ENCODE data around the gene FGF7. TPM values are rescaled to one million over a fixed set of nuclear protein-coding genes. Genes with fewer than 3 reads are reported as not detected.

FGF7 gene
- total RNA-seq, 1 experiment from 2014 or later, result not detected

DNA sequence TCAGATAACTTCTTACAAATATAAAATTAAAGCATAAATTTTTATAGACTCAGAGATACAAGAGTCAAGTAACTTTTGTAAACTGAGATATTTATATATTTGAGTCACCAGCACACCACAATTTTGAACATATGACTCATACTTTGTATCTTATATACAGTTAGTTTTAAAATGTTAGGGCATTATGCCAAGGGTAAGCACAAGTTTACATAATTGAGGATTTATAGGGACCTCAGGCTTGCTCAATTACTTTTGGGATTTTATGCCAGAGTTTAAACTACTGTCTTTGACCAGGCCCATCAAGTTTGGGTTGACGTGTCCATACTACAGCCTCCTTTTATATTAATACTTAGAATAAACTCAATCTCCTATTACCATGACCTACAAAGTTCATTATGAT is 7.4 kb upstream of the FGF7 start:
- Histone ChIP-seq H3K18ac (ENCODE audit: insufficient read length, low read depth, low read length) (no peak overlapping the region), H3K27ac (ENCODE audit: insufficient read length, low read depth, low read length) (no peak overlapping the region), H2BK15ac (ENCODE audit: low read depth, low read length) (no peak overlapping the region), H3K79me2 (ENCODE audit: insufficient read depth, low read length) (no peaks in the 10 kb centered on the region), H3K4ac (ENCODE audit: low read depth, low read length) (no peak overlapping the region), H3K56ac (ENCODE audit: insufficient read length, low read depth, low read length) (no peak overlapping the region), H2BK20ac (ENCODE audit: low read depth, low read length, poor library complexity, severe bottlenecking) (no peak overlapping the region), H3K23me2 (ENCODE audit: insufficient read length, low read depth, low read length, poor library complexity, severe bottlenecking) (no peaks in the 10 kb centered on the region), H3K14ac (ENCODE audit: insufficient read depth, low read length) (no peak overlapping the region), H3K79me1 (ENCODE audit: insufficient read depth, low read depth, low read length, poor library complexity, severe bottlenecking) (no peaks in the 10 kb centered on the region), H3K27me3 (ENCODE audit: insufficient read depth, low read length) (no peaks in the 10 kb centered on the region), H3K9me3 (ENCODE audit: control insufficient read depth, low read depth, low read length) (no peaks in the 10 kb centered on the region), H3K4me1 (ENCODE audit: insufficient read depth, low read length) (no peaks in the 10 kb centered on the region), H3T11ph (ENCODE audit: low read length) (no peak overlapping the region), H2BK120ac (ENCODE audit: low read depth, low read length, poor library complexity, severe bottlenecking) (no peak overlapping the region), H4K8ac (replicated peaks; ENCODE audit: insufficient read length, low read depth, low read length) (no peak overlapping the region), H3K23ac (ENCODE audit: insufficient read length, low read depth, low read length) (no peak overlapping the region), H4K5ac (ENCODE audit: insufficient read length, low read depth, low read length) (no peak overlapping the region), H3K9ac (ENCODE audit: extremely low read depth, insufficient read length, low read length) (no peak overlapping the region), H2AFZ (ENCODE audit: low read length) (no peak overlapping the region), H3K4me2 (ENCODE audit: insufficient read depth, insufficient read length, low read length) (no peak overlapping the region), H2AK5ac (ENCODE audit: insufficient read length, low read length) (no peak overlapping the region), H4K91ac (ENCODE audit: insufficient read length, low read depth, low read length) (no peak overlapping the region), H2BK5ac (ENCODE audit: insufficient read length, low read length) (no peak overlapping the region), H2BK12ac (ENCODE audit: insufficient read length, low read depth, low read length) (no peak overlapping the region), H4K20me1 (ENCODE audit: control insufficient read depth, insufficient read depth, insufficient read length) (no peaks in the 10 kb centered on the region)
- TF ChIP-seq, protein P1, sequence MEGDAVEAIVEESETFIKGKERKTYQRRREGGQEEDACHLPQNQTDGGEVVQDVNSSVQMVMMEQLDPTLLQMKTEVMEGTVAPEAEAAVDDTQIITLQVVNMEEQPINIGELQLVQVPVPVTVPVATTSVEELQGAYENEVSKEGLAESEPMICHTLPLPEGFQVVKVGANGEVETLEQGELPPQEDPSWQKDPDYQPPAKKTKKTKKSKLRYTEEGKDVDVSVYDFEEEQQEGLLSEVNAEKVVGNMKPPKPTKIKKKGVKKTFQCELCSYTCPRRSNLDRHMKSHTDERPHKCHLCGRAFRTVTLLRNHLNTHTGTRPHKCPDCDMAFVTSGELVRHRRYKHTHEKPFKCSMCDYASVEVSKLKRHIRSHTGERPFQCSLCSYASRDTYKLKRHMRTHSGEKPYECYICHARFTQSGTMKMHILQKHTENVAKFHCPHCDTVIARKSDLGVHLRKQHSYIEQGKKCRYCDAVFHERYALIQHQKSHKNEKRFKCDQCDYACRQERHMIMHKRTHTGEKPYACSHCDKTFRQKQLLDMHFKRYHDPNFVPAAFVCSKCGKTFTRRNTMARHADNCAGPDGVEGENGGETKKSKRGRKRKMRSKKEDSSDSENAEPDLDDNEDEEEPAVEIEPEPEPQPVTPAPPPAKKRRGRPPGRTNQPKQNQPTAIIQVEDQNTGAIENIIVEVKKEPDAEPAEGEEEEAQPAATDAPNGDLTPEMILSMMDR (conservative IDR thresholded peaks at IDR 0.05), result no peak
- H3K4me3 Mint-ChIP-seq, result no peak overlapping the region
- DNase-seq, result no peak
- H3K27me3 Mint-ChIP-seq (ENCODE audit: low read depth), result no peaks in the 10 kb centered on the region
- no peaks in the 10 kb centered on the region; a peak in 1 of 5 replicates for H3K9me3 Mint-ChIP-seq
- H3K4me1 Mint-ChIP-seq, result no peaks in the 10 kb centered on the region
- H3K36me3 Mint-ChIP-seq (ENCODE audit: insufficient read depth in 1 of 3, low read depth in 3 of 3), result no peaks in the 10 kb centered on the region; a peak in 1 of 7 replicates
- no peak overlapping the region for H3K27ac Mint-ChIP-seq
- WGBS (ENCODE audit: extremely low coverage, insufficient read length, low lambda C conversion rate), result no CpG with 5 or more reads among the region's 1 CpG
